K562 (cell line): Measurements from ENCODE around the gene DBNDD1. TPM values are rescaled to one million over a fixed set of nuclear protein-coding genes. Genes with fewer than 3 reads are reported as not detected.

Experiments used
- AFF4 ChIP-seq: sonication (generic); formaldehyde crosslinking; IDR thresholded peaks from 2 replicates; pipeline ENCODE4 v1.8.0; 2023; ENCODE audit warnings: mild to moderate bottlenecking, missing genetic modification reagents
- BRD4 ChIP-seq: fragments of 200-600 bp; sonication (generic); IDR thresholded peaks from 2 replicates; pipeline ENCODE4 v1.6.1; 2017; ENCODE audit warnings: inconsistent platforms
- CBFA2T2 ChIP-seq: fragments of 450-650 bp; conservative IDR thresholded peaks from 2 replicates; pipeline ENCODE4 v1.6.1; 2017; ENCODE audit warnings: mild to moderate bottlenecking
- GATA2 ChIP-seq: sonication (generic); formaldehyde crosslinking; IDR thresholded peaks from 2 replicates; pipeline ENCODE4 v1.4.0; 2020; ENCODE audit warnings: mild to moderate bottlenecking, missing genetic modification reagents
- HDAC3 ChIP-seq: fragments of 450-650 bp; IDR thresholded peaks from 2 replicates; pipeline ENCODE4 v1.6.1; 2018; ENCODE audit warnings: borderline replicate concordance, mild to moderate bottlenecking, moderate library complexity; ENCODE audit not compliant: partially characterized antibody
- KLF1 ChIP-seq: fragments of 450-650 bp; IDR thresholded peaks from 2 replicates; pipeline ENCODE4 v1.6.1; 2016; ENCODE audit warnings: missing genetic modification characterization, missing compliant biosample characterization
- NR2C2 ChIP-seq, 2 experiments: fragments of 200-800 bp in 1 of 2; sonication (Bioruptor generic) in 1 of 2; sonication (generic) in 1 of 2; formaldehyde crosslinking in 1 of 2; IDR thresholded peaks; 2 replicates each; pipeline versions ENCODE4 v1.6.1 to v1.8.0; 2016 to 2022; ENCODE audit warnings: mild to moderate bottlenecking in 1 of 2, missing compliant biosample characterization in 1 of 2, missing genetic modification characterization in 1 of 2, missing genetic modification reagents in 1 of 2
- TAF9B ChIP-seq: fragments of 450-650 bp; IDR thresholded peaks from 2 replicates; pipeline ENCODE4 v1.6.1; 2018; ENCODE audit warnings: mild to moderate bottlenecking; ENCODE audit not compliant: partially characterized antibody
- TFAP4 ChIP-seq: sonication (generic); formaldehyde crosslinking; IDR thresholded peaks from 2 replicates; pipeline ENCODE4 v1.8.0; 2022; ENCODE audit warnings: missing genetic modification reagents, mild to moderate bottlenecking, moderate library complexity, borderline replicate concordance
- TRIM24 ChIP-seq, 2 experiments: fragments of 450-650 bp; IDR thresholded peaks; 2 replicates each; pipeline ENCODE4 v1.6.1; 2016
- ZBTB49 ChIP-seq: sonication (generic); formaldehyde crosslinking; IDR thresholded peaks from 2 replicates; pipeline ENCODE4 v1.8.0; 2022; ENCODE audit warnings: missing genetic modification reagents, mild to moderate bottlenecking, borderline replicate concordance
- ZNF609 ChIP-seq: sonication (generic); formaldehyde crosslinking; IDR thresholded peaks from 2 replicates; pipeline ENCODE4 v1.8.1; 2023; ENCODE audit warnings: missing genetic modification reagents, mild to moderate bottlenecking, borderline replicate concordance
- polyA plus RNA-seq, 8 experiments: library from polyadenylated mRNA; depleted of rRNA in 4 of 8; stranded (reverse) in 5 of 8; unstranded in 3 of 8; fragments of >200 nt; fragmentation: Nextera tagmentation in 2 of 8; fragmentation: Illumina TruSeq in 1 of 8; extraction: Ambion mirVana in 2 of 8; extraction: Trizol in 1 of 8; gene quantifications; 2 replicates each; pipeline versions ENCODE4 v1.2.1 to v1.2.3, GENCODE V29; 2011 to 2014; ENCODE audit warnings: inconsistent platforms in 1 of 8, missing spikeins in 1 of 8
- total RNA-seq, 7 experiments: library from RNA; depleted of rRNA in 6 of 7; stranded (reverse); fragments of >200 nt in 6 of 7; fragmentation: Illumina TruSeq in 2 of 7; extraction: Trizol in 2 of 7; gene quantifications; 2 replicates each; pipeline versions ENCODE4 v1.2.1 to v1.2.3, GENCODE V29; 2011 to 2021; ENCODE audit warnings: low replicate concordance in 1 of 7

Gene DBNDD1
- total and polyA plus RNA-seq, 9 of the 15 experiments (the other 6 are each of a cell fraction or from before 2014, with no cell fraction given): 0.55 to 13.0 (median 5.8) TPM

GRCh38 chr16:89994721-89995474 is 24.4 kb downstream of the DBNDD1 start (continued):
- peak; percentile 77; the same call in 1 of the 2 replicates for TF ChIP-seq AFF4
- peak; percentile 100 for TF ChIP-seq TRIM24 (IDR thresholded peaks at IDR 0.05)
- TF ChIP-seq CBFA2T2: peak; percentile 33; the same call in 1 of the 2 replicates
- 0 out of 2 replicates have a peak, but pooled peaks have one; percentile 10 for TF ChIP-seq GATA2 (CRISPR knock-in tag)
- peak; percentile 10 for TF ChIP-seq HDAC3
- peak; percentile 18; the same call in 1 of the 2 replicates for TF ChIP-seq BRD4
- peak; percentile 8; the same call in 1 of the 2 replicates for TF ChIP-seq NR2C2 (CRISPR knock-in tag; IDR thresholded peaks at IDR 0.05)
- TF ChIP-seq NR2C2 (tag; IDR thresholded peaks at IDR 0.05): peak; percentile 20; the same call in 1 of the 2 replicates
- peak; percentile 79 for TF ChIP-seq TAF9B
- TF ChIP-seq ZBTB49 (CRISPR knock-in tag): peak; percentile 65; the same call in 1 of the 2 replicates
- TF ChIP-seq KLF1 (tag): peak; percentile 30; the same call in 1 of the 2 replicates
- peak; percentile 88; the same call in 1 of the 2 replicates for TF ChIP-seq ZNF609
- peak; percentile 69; the same call in 1 of the 2 replicates for TF ChIP-seq TFAP4
